HepG2 (cell line): Measurements from ENCODE around the gene LRRC15. TPM values are rescaled to one million over a fixed set of nuclear protein-coding genes. Genes with fewer than 3 reads are reported as not detected.
A peak's percentile ranks its signal among the peaks of the same experiment; 100 is the strongest.

Source experiments
- E2F5 ChIP-seq: sonication (generic); formaldehyde crosslinking; conservative IDR thresholded peaks from 2 replicates; pipeline ENCODE4 v1.4.0; 2020; ENCODE audit warnings: missing genetic modification reagents
- EZH2 ChIP-seq: conservative IDR thresholded peaks from 2 replicates; pipeline ENCODE4 v1.6.1; 2012; ENCODE audit warnings: mild to moderate bottlenecking, low read depth, low read length, moderate library complexity
- KIAA2018 ChIP-seq: sonication (generic); formaldehyde crosslinking; IDR thresholded peaks from 2 replicates; pipeline ENCODE4 v1.5.0; 2020; ENCODE audit warnings: mild to moderate bottlenecking, missing genetic modification reagents, borderline replicate concordance
- TFDP1 ChIP-seq: IDR thresholded peaks from 2 replicates; pipeline ENCODE4 v1.6.1; 2016; ENCODE audit warnings: missing compliant biosample characterization, missing genetic modification reagents, borderline replicate concordance
- ZBTB20 ChIP-seq: sonication (generic); formaldehyde crosslinking; IDR thresholded peaks from 2 replicates; pipeline ENCODE4 v1.8.1; 2023; ENCODE audit warnings: missing genetic modification reagents, low read depth, mild to moderate bottlenecking, borderline replicate concordance
- ZNF142 ChIP-seq: sonication (generic); formaldehyde crosslinking; IDR thresholded peaks from 2 replicates; pipeline ENCODE4 v1.4.0; 2020; ENCODE audit warnings: missing genetic modification reagents
- polyA plus RNA-seq, 8 experiments: library from polyadenylated mRNA; depleted of rRNA in 3 of 8; stranded (reverse) in 7 of 8; unstranded in 1 of 8; fragments of >200 nt; fragmentation: Illumina TruSeq in 4 of 8; extraction: Trizol in 4 of 8; gene quantifications; 2 replicates each; pipeline versions ENCODE4 v1.2.1 to v1.2.3, GENCODE V29; 2011 to 2016; ENCODE audit warnings: low read depth in 4 of 8, missing spikeins in 1 of 8, mixed read lengths in 1 of 8; ENCODE audit not compliant: insufficient read depth in 1 of 8
- total RNA-seq, 5 experiments: library from RNA; depleted of rRNA; stranded (reverse); fragments of >200 nt; fragmentation: Illumina TruSeq; extraction: Trizol; gene quantifications; 2 replicates each; pipeline ENCODE4 v1.2.3, GENCODE V29; 2016; ENCODE audit warnings: low read depth in 1 of 5

Gene LRRC15
- total and polyA plus RNA-seq, 2 of the 13 experiments (the other 11 are each of a cell fraction or from before 2014, with no cell fraction given), result not detected

- TF ChIP-seq KIAA2018 (CRISPR knock-in tag), result no peak; the same call in 1 of the 2 replicates
- no peak for TF ChIP-seq EZH2
- TF ChIP-seq TFDP1, result 0 out of 2 replicates have a peak, but pooled peaks have one; percentile 36
- TF ChIP-seq E2F5 (CRISPR knock-in tag), result no peak
- TF ChIP-seq ZNF142, result peak; percentile 72; the same call in 1 of the 2 replicates
- TF ChIP-seq ZBTB20, result no peak
Measured at GRCh38 chr3:194315088-194315964, 54.2 kb downstream of the LRRC15 start (continued).
